BJ (cell line): Measurements from ENCODE around the gene SPSB4. TPM values are rescaled to one million over a fixed set of nuclear protein-coding genes. Genes with fewer than 3 reads are reported as not detected.

ENCODE experiments used
- CTCF ChIA-PET: fragments of 350-600 bp; formaldehyde crosslinking; extraction: SDS; loops from one replicate; lab custom pipeline; 2021; ENCODE audit warnings: antibody characterized with exemption, inconsistent platforms; lab: Yijun Ruan, JAX
- POLR2A ChIA-PET: fragments of 300-600 bp; sonication (Branson Sonifier 250); formaldehyde crosslinking; extraction: SDS; loops from one replicate; lab custom pipeline; 2021; ENCODE audit warnings: antibody characterized with exemption; lab: Charles Lee
- DNase-seq: peaks from one replicate; pipeline ENCODE4 v3.0.0-alpha.2; 2011; ENCODE audit warnings: low read depth
- H3K27me3 ChIP-seq: 2 replicates; pipeline ENCODE4 v1.6.0; 2011; ENCODE audit warnings: low read length; ENCODE audit not compliant: control insufficient read depth, insufficient read depth
- H3K36me3 ChIP-seq: 2 replicates; pipeline ENCODE4 v1.5.1; 2011; ENCODE audit warnings: low read length; ENCODE audit not compliant: control insufficient read depth, insufficient read depth
- H3K4me3 ChIP-seq: 2 replicates; pipeline ENCODE4 v1.5.1; 2011; ENCODE audit warnings: low read depth, mild to moderate bottlenecking, control low read depth, low read length
- polyA plus RNA-seq: library from polyadenylated mRNA; depleted of rRNA; stranded (reverse); fragments of >200 nt; gene quantifications from 2 replicates; pipeline ENCODE4 v1.2.3, GENCODE V29; 2011
- TF ChIP-seq, protein P1 (sequence below): IDR thresholded peaks from 2 replicates; pipeline ENCODE4 v1.5.1; 2011; ENCODE audit warnings: low read depth, mild to moderate bottlenecking, control low read depth, inconsistent platforms, low read length, moderate library complexity; ENCODE audit not compliant: insufficient read depth

Gene SPSB4
- polyA plus RNA-seq, 1 experiment: not detected

DNA sequence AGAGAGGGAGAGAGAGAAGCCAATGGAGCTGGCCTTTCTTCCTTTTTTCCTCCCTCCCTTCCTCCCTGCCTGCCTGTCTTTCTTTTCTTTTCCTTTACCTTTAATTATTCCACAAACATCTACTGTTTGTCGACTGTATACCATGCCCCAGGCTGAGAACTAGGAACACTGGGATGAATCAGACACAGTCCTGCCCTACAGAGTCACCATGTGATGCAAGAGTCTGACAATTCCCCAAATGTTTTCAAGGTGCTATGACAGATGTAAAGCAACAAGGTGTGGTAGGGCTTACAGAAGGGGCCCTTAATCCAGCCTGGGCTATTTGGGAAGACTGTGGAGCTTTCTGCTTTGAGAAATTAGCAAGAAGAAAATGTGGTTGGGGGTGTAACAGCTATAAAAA lies 4.0 kb upstream of the SPSB4 start:
- Histone ChIP-seq H3K4me3 (no peak overlapping the region), H3K36me3 (no peaks in the 10 kb centered on the region), H3K27me3 (peaks cover 10% of the 10 kb centered on the region)
- TF ChIP-seq, protein P1, sequence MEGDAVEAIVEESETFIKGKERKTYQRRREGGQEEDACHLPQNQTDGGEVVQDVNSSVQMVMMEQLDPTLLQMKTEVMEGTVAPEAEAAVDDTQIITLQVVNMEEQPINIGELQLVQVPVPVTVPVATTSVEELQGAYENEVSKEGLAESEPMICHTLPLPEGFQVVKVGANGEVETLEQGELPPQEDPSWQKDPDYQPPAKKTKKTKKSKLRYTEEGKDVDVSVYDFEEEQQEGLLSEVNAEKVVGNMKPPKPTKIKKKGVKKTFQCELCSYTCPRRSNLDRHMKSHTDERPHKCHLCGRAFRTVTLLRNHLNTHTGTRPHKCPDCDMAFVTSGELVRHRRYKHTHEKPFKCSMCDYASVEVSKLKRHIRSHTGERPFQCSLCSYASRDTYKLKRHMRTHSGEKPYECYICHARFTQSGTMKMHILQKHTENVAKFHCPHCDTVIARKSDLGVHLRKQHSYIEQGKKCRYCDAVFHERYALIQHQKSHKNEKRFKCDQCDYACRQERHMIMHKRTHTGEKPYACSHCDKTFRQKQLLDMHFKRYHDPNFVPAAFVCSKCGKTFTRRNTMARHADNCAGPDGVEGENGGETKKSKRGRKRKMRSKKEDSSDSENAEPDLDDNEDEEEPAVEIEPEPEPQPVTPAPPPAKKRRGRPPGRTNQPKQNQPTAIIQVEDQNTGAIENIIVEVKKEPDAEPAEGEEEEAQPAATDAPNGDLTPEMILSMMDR: no peak
- POLR2A ChIA-PET: no interaction called here
- CTCF ChIA-PET: no interaction called here
- no peak for DNase-seq

DNA sequence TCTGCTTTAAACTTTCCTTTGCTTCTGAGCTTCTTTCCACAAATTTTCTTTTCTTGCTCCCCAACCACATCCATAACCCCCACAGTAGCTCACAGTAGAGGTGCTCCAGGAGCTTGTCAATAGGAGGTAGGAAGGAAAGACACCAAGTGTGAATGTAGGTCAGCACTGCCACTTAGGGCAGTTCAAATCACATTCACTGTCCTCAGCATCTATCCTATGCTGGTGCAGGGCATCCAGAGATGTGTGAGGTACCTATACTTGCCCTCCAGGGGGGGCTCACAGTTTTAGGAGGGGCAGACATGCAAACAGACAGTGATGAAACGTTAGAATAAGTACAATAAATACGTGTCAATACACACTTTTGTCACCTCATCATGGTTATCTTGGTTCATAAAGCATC lies 1.5 kb upstream of the SPSB4 start:
- Histone ChIP-seq H3K27me3 (peaks cover 17% of the 10 kb centered on the region), H3K36me3 (no peaks in the 10 kb centered on the region), H3K4me3 (no peak overlapping the region)
- ChIA-PET POLR2A (no interaction called here), CTCF (interaction anchor here (1.0 to 1.4 kb wide), 4 partner anchors 9 to 53 kb away, joined by 3 read pairs; no protein-coding TSS in a partner anchor)
- TF ChIP-seq, protein P1: no peak
- DNase-seq: no peak

DNA sequence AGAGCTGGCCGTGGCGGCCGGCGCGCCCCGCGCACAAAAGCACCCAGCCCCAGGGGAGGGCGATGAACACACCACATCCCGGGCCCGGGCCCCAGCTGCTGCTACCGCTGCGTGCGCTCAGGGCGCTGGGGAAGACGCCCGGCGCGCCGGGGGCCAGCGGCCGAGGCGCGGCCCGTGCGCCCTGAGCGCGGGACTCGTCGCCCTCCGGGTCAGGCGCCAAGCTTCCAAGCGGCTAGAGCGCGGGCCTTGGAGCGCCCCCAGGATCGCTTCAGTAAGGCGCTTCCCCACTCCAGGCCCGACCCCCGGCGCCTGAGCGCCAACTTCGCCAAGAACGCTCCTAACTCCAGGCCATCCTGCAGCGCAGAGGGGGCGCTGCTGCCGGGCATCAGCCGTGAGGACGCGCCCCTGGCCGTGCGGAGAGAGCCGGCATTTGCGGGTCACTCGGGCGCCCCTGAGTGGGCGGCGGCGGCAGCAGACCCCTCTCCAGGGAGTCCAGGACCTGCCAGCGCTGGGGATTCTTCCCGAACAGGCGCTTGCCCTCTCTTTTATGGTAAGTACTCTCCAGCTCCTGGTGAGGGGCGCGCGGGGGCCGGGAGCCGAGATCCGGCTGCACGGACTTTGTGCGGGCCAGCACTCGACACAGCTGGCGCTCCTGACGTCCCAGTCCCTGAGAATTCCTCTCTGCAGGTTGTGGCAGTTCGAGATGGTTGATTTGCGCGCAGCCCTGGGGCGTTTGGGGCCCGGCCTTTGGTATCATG lies 475 bp downstream of the SPSB4 start:
- Histone ChIP-seq H3K27me3 (peaks cover 20% of the 10 kb centered on the region), H3K36me3 (no peaks in the 10 kb centered on the region), H3K4me3 (no peak overlapping the region)
- DNase-seq: no peak
- TF ChIP-seq, protein P1: no peak
- ChIA-PET POLR2A (no interaction called here), CTCF (interaction anchor here (1.3 kb wide), 1 partner anchor 14 kb away, joined by 3 read pairs; no protein-coding TSS in a partner anchor)

DNA sequence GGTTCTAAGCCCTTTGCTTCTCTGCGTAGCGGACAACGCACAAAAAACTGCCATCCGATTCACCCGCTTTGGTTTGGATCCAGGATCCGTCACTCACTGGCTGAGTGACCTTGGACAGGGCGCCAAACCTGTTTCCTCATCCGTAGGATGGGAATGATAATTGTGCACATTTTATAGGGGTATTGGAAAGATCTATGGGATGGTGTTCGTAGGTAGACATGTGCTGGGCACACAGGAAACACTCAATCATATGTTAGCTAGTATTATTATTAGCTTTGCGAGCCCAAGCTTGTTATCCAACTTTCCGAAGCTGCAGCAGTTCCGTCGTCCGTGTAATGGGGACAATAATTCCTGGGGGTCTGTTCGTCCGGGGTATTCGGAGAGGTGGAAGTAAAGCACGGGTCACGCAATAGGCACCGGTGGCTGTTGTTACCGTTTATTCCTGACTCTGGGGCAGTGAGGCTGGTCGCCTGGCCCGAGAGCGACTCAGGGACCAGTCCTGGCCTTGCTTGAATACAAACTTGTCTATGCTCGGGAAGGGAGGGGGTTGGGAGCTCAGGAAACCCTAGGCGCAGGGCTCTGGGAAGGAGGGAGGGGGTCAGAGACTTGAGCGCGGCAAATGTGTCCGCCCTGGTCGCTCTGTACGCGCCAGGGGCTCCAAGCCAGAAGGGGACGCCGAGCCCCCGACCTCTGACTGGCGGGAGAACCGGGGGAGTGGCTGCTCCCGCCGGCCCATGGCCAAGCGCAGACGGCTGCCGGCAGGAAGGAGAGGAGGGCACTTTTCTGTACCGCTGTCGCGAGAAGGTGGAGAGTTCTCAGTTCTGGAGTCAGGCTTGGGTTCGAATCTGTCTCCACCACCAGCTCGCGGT lies 1.3 kb downstream of the SPSB4 start:
- Histone ChIP-seq H3K27me3 (peaks cover 20% of the 10 kb centered on the region), H3K4me3 (no peak overlapping the region), H3K36me3 (no peaks in the 10 kb centered on the region)
- POLR2A ChIA-PET: no interaction called here
- TF ChIP-seq, protein P1: no peak
- DNase-seq: no peak
- CTCF ChIA-PET: interaction anchor here (0.6 to 0.7 kb wide), 2 partner anchors 42 to 77 kb away, joined by 3 to 4 read pairs; no protein-coding TSS in a partner anchor

DNA sequence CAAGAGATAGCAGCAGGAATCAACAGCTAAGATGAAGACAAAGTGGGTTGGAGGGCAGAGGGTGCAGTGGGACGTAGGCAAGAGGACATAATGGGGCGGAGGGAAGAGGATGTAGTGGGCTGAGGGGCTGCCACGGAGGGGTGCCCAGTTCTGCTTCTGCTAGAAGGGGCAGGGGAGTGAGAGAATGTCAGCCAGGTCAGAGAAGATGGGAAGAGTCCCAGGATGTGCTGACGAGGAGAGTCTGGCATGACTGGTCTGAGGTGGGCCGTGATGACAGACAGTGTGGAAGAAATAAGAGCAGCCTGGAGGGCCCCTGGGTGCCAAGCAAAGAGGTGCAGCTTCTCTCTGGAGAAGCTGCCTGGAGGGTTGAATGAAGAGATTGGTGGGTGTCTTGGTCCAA lies 4.0 kb downstream of the SPSB4 start:
- ChIA-PET CTCF (no interaction called here), POLR2A (no interaction called here)
- DNase-seq: no peak
- TF ChIP-seq, protein P1: no peak
- Histone ChIP-seq H3K4me3 (no peak overlapping the region), H3K36me3 (no peaks in the 10 kb centered on the region), H3K27me3 (peaks cover 15% of the 10 kb centered on the region)
